Duodenal mucosa (tissue), 2 donors: ENCODE results near the gene PDP2.
"Not testable (repeated sequence)": the region's sequence is repeated elsewhere in the genome, so short reads cannot be mapped to it uniquely, and the experiment has no call there.

Experiments
- H3K27ac ChIP-seq: one replicate; pipeline ENCODE4 v1.7.0; 2013; ENCODE audit warnings: low read depth, low read length
- H3K27me3 ChIP-seq, 2 donors: one replicate each; pipeline ENCODE4 v1.7.0; 2013; ENCODE audit warnings: low read length in 2 of 2, control low read depth in 1 of 2; ENCODE audit not compliant: insufficient read depth in 2 of 2, control insufficient read depth in 1 of 2
- H3K36me3 ChIP-seq, 2 donors: one replicate each; pipeline ENCODE4 v1.7.0; 2013; ENCODE audit warnings: low read length in 2 of 2, control low read depth in 1 of 2; ENCODE audit not compliant: insufficient read depth in 2 of 2, control insufficient read depth in 1 of 2
- H3K4me1 ChIP-seq, 2 donors: one replicate each; pipeline ENCODE4 v1.7.0; 2013; ENCODE audit warnings: low read length in 2 of 2, control low read depth in 1 of 2; ENCODE audit not compliant: insufficient read depth in 2 of 2, control insufficient read depth in 1 of 2
- H3K4me3 ChIP-seq, 2 donors: one replicate each; pipeline ENCODE4 v1.7.0; 2013; ENCODE audit warnings: low read length in 2 of 2, low read depth in 1 of 2
- H3K9ac ChIP-seq, 2 donors: one replicate each; pipeline ENCODE4 v1.7.0; 2013; ENCODE audit warnings: low read length in 2 of 2, low read depth in 1 of 2
- H3K9me3 ChIP-seq, 2 donors: one replicate each; pipeline ENCODE4 v1.7.0; 2013; ENCODE audit warnings: low read length in 2 of 2, control low read depth in 1 of 2; ENCODE audit not compliant: control insufficient read depth in 1 of 2

Gene PDP2

GRCh38 chr16:66853261-66854139, 26.8 kb upstream of the PDP2 start:
- Histone ChIP-seq H3K9me3 (no peaks in the 10 kb centered on the region), H3K4me1 (peaks cover 2 to 6% of the 10 kb centered on the region in 2 donors), H3K36me3 (no peaks in the 10 kb centered on the region), H3K27ac (no peak overlapping the region), H3K4me3 (no peak overlapping the region), H3K9ac (no peak overlapping the region), H3K27me3 (no peaks in the 10 kb centered on the region)

GRCh38 chr16:66856184-66856730, 24.1 kb upstream of the PDP2 start:
- H3K27ac ChIP-seq: no peak overlapping the region
- no peaks in the 10 kb centered on the region for H3K27me3 ChIP-seq
- H3K9ac ChIP-seq: no peak overlapping the region
- no peaks in the 10 kb centered on the region for H3K4me1 ChIP-seq
- H3K9me3 ChIP-seq: no peaks in the 10 kb centered on the region
- no peaks in the 10 kb centered on the region for H3K36me3 ChIP-seq
- no peak overlapping the region for H3K4me3 ChIP-seq

- Histone ChIP-seq H3K36me3 (no peaks in the 10 kb centered on the region), H3K27me3 (no peaks in the 10 kb centered on the region), H3K4me1 (no peaks in the 10 kb centered on the region), H3K27ac (no peak overlapping the region), H3K4me3 (no peak overlapping the region), H3K9ac (no peak overlapping the region), H3K9me3 (no peaks in the 10 kb centered on the region)
Measured at GRCh38 chr16:66856801-66857200, 23.5 kb upstream of the PDP2 start.

GRCh38 chr16:66857437-66857836, 22.9 kb upstream of the PDP2 start:
- no peaks in the 10 kb centered on the region for H3K36me3 ChIP-seq
- no peak overlapping the region for H3K9ac ChIP-seq
- no peak overlapping the region for H3K4me3 ChIP-seq
- no peaks in the 10 kb centered on the region for H3K4me1 ChIP-seq
- H3K9me3 ChIP-seq: no peaks in the 10 kb centered on the region
- no peak overlapping the region for H3K27ac ChIP-seq
- H3K27me3 ChIP-seq: no peaks in the 10 kb centered on the region

GRCh38 chr16:66858740-66859396, 21.4 kb upstream of the PDP2 start:
- H3K27me3 ChIP-seq: no peaks in the 10 kb centered on the region
- H3K9ac ChIP-seq: no peak overlapping the region
- no peaks in the 10 kb centered on the region for H3K36me3 ChIP-seq
- H3K4me3 ChIP-seq: no peak overlapping the region
- no peak overlapping the region for H3K27ac ChIP-seq
- no peaks in the 10 kb centered on the region for H3K9me3 ChIP-seq
- no peaks in the 10 kb centered on the region for H3K4me1 ChIP-seq

- H3K36me3 ChIP-seq: no peaks in the 10 kb centered on the region
- H3K9me3 ChIP-seq: no peaks in the 10 kb centered on the region
- H3K4me1 ChIP-seq: no peaks in the 10 kb centered on the region
- no peak overlapping the region for H3K4me3 ChIP-seq
- H3K9ac ChIP-seq: no peak overlapping the region
- H3K27me3 ChIP-seq: no peaks in the 10 kb centered on the region
- H3K27ac ChIP-seq: no peak overlapping the region
Measured at GRCh38 chr16:66859397-66860068, 20.8 kb upstream of the PDP2 start.

GRCh38 chr16:66862023-66862520, 18.2 kb upstream of the PDP2 start:
- Histone ChIP-seq H3K4me3 (no peak overlapping the region), H3K4me1 (no peaks in the 10 kb centered on the region), H3K9me3 (no peaks in the 10 kb centered on the region), H3K36me3 (no peaks in the 10 kb centered on the region), H3K27ac (no peak overlapping the region), H3K9ac (no peak overlapping the region), H3K27me3 (no peaks in the 10 kb centered on the region)

- Histone ChIP-seq H3K9me3 (no peaks in the 10 kb centered on the region), H3K27me3 (no peaks in the 10 kb centered on the region), H3K9ac (no peak overlapping the region), H3K36me3 (no peaks in the 10 kb centered on the region), H3K27ac (no peak overlapping the region), H3K4me1 (no peaks in the 10 kb centered on the region), H3K4me3 (no peak overlapping the region)
Measured at GRCh38 chr16:66863707-66864106, 16.6 kb upstream of the PDP2 start.

- Histone ChIP-seq H3K4me3 (no peak overlapping the region), H3K9ac (no peak overlapping the region), H3K27me3 (no peaks in the 10 kb centered on the region), H3K27ac (no peak overlapping the region), H3K9me3 (no peaks in the 10 kb centered on the region), H3K4me1 (peaks cover 17 to 19% of the 10 kb centered on the region in 2 donors), H3K36me3 (no peaks in the 10 kb centered on the region)
Measured at GRCh38 chr16:66869424-66869823, 10.9 kb upstream of the PDP2 start.

- H3K4me3 ChIP-seq, H3K9me3 ChIP-seq, H3K27me3 ChIP-seq, H3K36me3 ChIP-seq, H3K27ac ChIP-seq: not testable (repeated sequence)
- Histone ChIP-seq H3K4me1 (peaks cover 17 to 19% of the 10 kb centered on the region in 2 donors), H3K9ac (peak overlapping the region in 1 of 2 donors; percentile 21)
Measured at GRCh38 chr16:66871363-66871762, 9.0 kb upstream of the PDP2 start.
